Peyer's patch (tissue), 4 donors: ENCODE data around the gene APOM. TPM values are rescaled to one million over a fixed set of nuclear protein-coding genes. Genes with fewer than 3 reads are reported as not detected.

Experiments
- DNase-seq, 3 donors: peaks; one replicate each; pipeline ENCODE4 v3.0.0-alpha.2; 2017 to 2019
- H3K27ac ChIP-seq, 4 donors: fragments of 200-600 bp; sonication (generic); one replicate each; pipeline ENCODE4 v1.5.1; 2016 to 2019
- H3K27me3 ChIP-seq, 2 donors: fragments of 200-600 bp; sonication (generic); one replicate each; pipeline ENCODE4 v1.5.1; 2019
- H3K36me3 ChIP-seq, 3 donors: fragments of 200-600 bp; sonication (generic); one replicate each; pipeline ENCODE4 v1.5.1; 2016 to 2019
- H3K4me1 ChIP-seq, 4 donors: fragments of 200-600 bp; sonication (generic); one replicate each; pipeline ENCODE4 v1.5.1; 2016 to 2019
- H3K4me3 ChIP-seq, 4 donors: fragments of 200-600 bp; sonication (generic); 1 replicate in 3 of 4; 2 replicates in 1 of 4; pipeline ENCODE4 v1.5.1; 2016 to 2019; ENCODE audit warnings: mild to moderate bottlenecking in 1 of 4
- H3K9me3 ChIP-seq, 4 donors: fragments of 200-600 bp; sonication (generic); one replicate each; pipeline ENCODE4 v1.5.1; 2016 to 2019; ENCODE audit warnings: mild to moderate bottlenecking in 1 of 4
- CTCF ChIP-seq, 6 experiments: fragments of 450-650 bp in 4 of 6; fragments of 200-600 bp in 2 of 6; sonication (generic) in 1 of 6; IDR thresholded peaks; one replicate each; pipeline ENCODE4 v1.5.1; 2017 to 2019; ENCODE audit warnings: antibody characterized with exemption in 6 of 6, mild to moderate bottlenecking in 3 of 6, moderate library complexity in 1 of 6
- POLR2A ChIP-seq, 2 donors: fragments of 450-650 bp; IDR thresholded peaks; one replicate each; pipeline ENCODE4 v1.5.1; 2017; ENCODE audit warnings: antibody characterized with exemption in 2 of 2, mild to moderate bottlenecking in 2 of 2, moderate library complexity in 2 of 2
- total RNA-seq, 4 donors: library from RNA; depleted of rRNA; stranded (reverse); fragments of >200 nt; gene quantifications; one replicate each; pipeline ENCODE4 v1.1.0, GENCODE V29; 2016

APOM gene
- total RNA-seq, 4 donors from 2014 or later = 10.0 to 34.9 (median 10.9) TPM; not detected in 1

- TF ChIP-seq CTCF (IDR thresholded peaks at IDR 0.05) (peak in 2 of 6 experiments; percentile 12 to 18), POLR2A (IDR thresholded peaks at IDR 0.05) (peak; percentile 80 to 85)
- Histone ChIP-seq H3K4me3 (peak within 1 kb of the TSS; percentile 68 to 95 (median 79)), H3K4me1 (peaks cover 2 to 46% (median 5%) of the 10 kb centered on the region in 4 donors), H3K9me3 (no peaks in the 10 kb centered on the region), H3K36me3 (peaks cover 0 to 46% (median 0%) of the 10 kb centered on the region in 3 donors), H3K27me3 (no peaks in the 10 kb centered on the region), H3K27ac (peak within 1 kb of the TSS; percentile 92 to 99 (median 95))
- peak; percentile 99 to 100 (median 99) for DNase-seq
Observed at GRCh38 chr6:31665501-31666336, 10.0 kb downstream of the APOM start, which contains the start of gene CSNK2B. Gene CSNK2B (plus strand): TSS chr6:31666080. CDS start chr6:31666832, 752 bp downstream.

GRCh38 chr6:31666337-31666965 is 10.8 kb downstream of the APOM start:
- no peak for DNase-seq
- Histone ChIP-seq H3K36me3 (peaks cover 0 to 53% (median 0%) of the 10 kb centered on the region in 3 donors), H3K9me3 (no peaks in the 10 kb centered on the region), H3K27me3 (no peaks in the 10 kb centered on the region), H3K27ac (peak overlapping the region; percentile 92 to 99 (median 95)), H3K4me1 (peaks cover 2 to 39% (median 5%) of the 10 kb centered on the region in 4 donors), H3K4me3 (peak overlapping the region; percentile 68 to 95 (median 79))
- no peak for TF ChIP-seq CTCF (IDR thresholded peaks at IDR 0.05)
- TF ChIP-seq POLR2A (IDR thresholded peaks at IDR 0.05) = no peak

GRCh38 chr6:31669676-31670075 is 14.0 kb downstream of the APOM start, which contains the start of gene LY6G5B:
Gene LY6G5B (plus strand): TSS chr6:31669976. CDS start chr6:31670951, 975 bp downstream.
- Histone ChIP-seq H3K27me3 (no peaks in the 10 kb centered on the region), H3K4me3 (no peak within 1 kb of the TSS), H3K9me3 (no peaks in the 10 kb centered on the region), H3K4me1 (peaks cover 0 to 12% (median 0%) of the 10 kb centered on the region in 4 donors), H3K36me3 (peaks cover 0 to 66% (median 0%) of the 10 kb centered on the region in 3 donors), H3K27ac (no peak within 1 kb of the TSS)
- no peak for TF ChIP-seq POLR2A (IDR thresholded peaks at IDR 0.05)
- DNase-seq = no peak

- H3K36me3 ChIP-seq = peaks cover 0 to 20% (median 0%) of the 10 kb centered on the region in 3 donors
- no peak overlapping the region for H3K27ac ChIP-seq
- H3K27me3 ChIP-seq = no peaks in the 10 kb centered on the region
- TF ChIP-seq POLR2A (IDR thresholded peaks at IDR 0.05) (no peak), CTCF (IDR thresholded peaks at IDR 0.05) (no peak)
- H3K9me3 ChIP-seq = no peaks in the 10 kb centered on the region
- H3K4me1 ChIP-seq = peaks cover 0 to 13% (median 2%) of the 10 kb centered on the region in 4 donors
- no peak for DNase-seq
- H3K4me3 ChIP-seq = no peak overlapping the region
Observed at GRCh38 chr6:31676322-31676903, 20.7 kb downstream of the APOM start.

- no peak overlapping the region for H3K4me3 ChIP-seq
- H3K4me1 ChIP-seq = peaks cover 0 to 18% (median 3%) of the 10 kb centered on the region in 4 donors
- no peak for TF ChIP-seq CTCF (IDR thresholded peaks at IDR 0.05)
- no peak for TF ChIP-seq POLR2A (IDR thresholded peaks at IDR 0.05)
- no peaks in the 10 kb centered on the region for H3K27me3 ChIP-seq
- no peak overlapping the region for H3K27ac ChIP-seq
- DNase-seq = no peak
- H3K36me3 ChIP-seq = peaks cover 0 to 15% (median 0%) of the 10 kb centered on the region in 3 donors
- H3K9me3 ChIP-seq = no peaks in the 10 kb centered on the region
Observed at GRCh38 chr6:31676904-31677303, 21.2 kb downstream of the APOM start.
